Natural killer cell (primary cell): ENCODE data around the gene BDKRB2. TPM values are rescaled to one million over a fixed set of nuclear protein-coding genes. Genes with fewer than 3 reads are reported as not detected.

Experiments
- ATAC-seq, 3 donors: fragments of 150-1000 bp in 2 of 3; fragments of 200-7000 bp in 1 of 3; cut with Tn5 transposase; 1 replicate in 1 of 3; 2 replicates in 2 of 3; pipeline ENCODE4 v1.10.0; 2021; ENCODE audit warnings: mild to moderate bottlenecking in 2 of 3, moderate library complexity in 2 of 3
- DNase-seq, 2 donors: peaks; one replicate each; pipeline versions ENCODE4 v3.0.0 to v3.0.0-alpha.2; 2013 to 2021; ENCODE audit warnings: mixed read lengths in 1 of 2
- H3K27ac ChIP-seq: one replicate; pipeline ENCODE4 v1.5.1; 2013; ENCODE audit warnings: mild to moderate bottlenecking, low read length
- H3K27me3 ChIP-seq: one replicate; pipeline ENCODE4 v1.6.1; 2013; ENCODE audit warnings: low read length; ENCODE audit not compliant: control insufficient read depth, insufficient read depth
- H3K36me3 ChIP-seq: one replicate; pipeline ENCODE4 v1.6.1; 2013; ENCODE audit warnings: low read length; ENCODE audit not compliant: control insufficient read depth, insufficient read depth
- H3K4me1 ChIP-seq: one replicate; pipeline ENCODE4 v1.6.1; 2013; ENCODE audit warnings: low read length; ENCODE audit not compliant: control insufficient read depth, insufficient read depth
- H3K4me3 ChIP-seq: one replicate; pipeline ENCODE4 v1.5.1; 2013; ENCODE audit warnings: low read length
- H3K9me3 ChIP-seq: one replicate; pipeline ENCODE4 v1.6.1; 2013; ENCODE audit warnings: low read length; ENCODE audit not compliant: control insufficient read depth, insufficient read depth
- H3K27ac Mint-ChIP-seq, 2 donors: one replicate each; pipeline ENCODE4 v1.8.0; 2022; ENCODE audit warnings: mild to moderate bottlenecking in 2 of 2, mixed read lengths in 2 of 2, moderate library complexity in 1 of 2
- H3K27me3 Mint-ChIP-seq, 2 donors: one replicate each; pipeline ENCODE4 v1.8.0; 2022; ENCODE audit warnings: low read depth in 2 of 2, mixed read lengths in 2 of 2
- H3K36me3 Mint-ChIP-seq: one replicate; pipeline ENCODE4 v1.8.0; 2022; ENCODE audit warnings: mixed read lengths
- H3K4me1 Mint-ChIP-seq, 2 donors: one replicate each; pipeline ENCODE4 v1.8.0; 2022; ENCODE audit warnings: mixed read lengths in 2 of 2
- H3K4me3 Mint-ChIP-seq: one replicate; pipeline ENCODE4 v1.8.0; 2022; ENCODE audit warnings: mild to moderate bottlenecking, moderate library complexity, mixed read lengths
- H3K9me3 Mint-ChIP-seq, 2 donors: one replicate each; pipeline ENCODE4 v1.8.0; 2022; ENCODE audit warnings: mixed read lengths in 2 of 2
- WGBS: methylation state at CpG from one replicate; pipeline ENCODE4 v1.1.7; 2013; ENCODE audit warnings: missing lambda C conversion rate; ENCODE audit not compliant: insufficient coverage; 5-methylcytosine and 5-hydroxymethylcytosine counted together
- intact Hi-C: fragments of 100-400 bp; cut with micrococcal nuclease; formaldehyde crosslinking; loops from one replicate; pipeline ENCODE4 v1.14.2; 2022
- total RNA-seq, 4 donors: library from RNA; stranded (reverse); fragments of 120-200 nt in 1 of 4; gene quantifications; one replicate each; pipeline versions ENCODE4 v1.2.3 to v1.2.4, GENCODE V29; 2013 to 2022
- TF ChIP-seq, protein P1 (sequence below): fragments of 200-600 bp; IDR thresholded peaks from one replicate; pipeline ENCODE4 v1.8.0; 2022; ENCODE audit warnings: antibody characterized with exemption

The BDKRB2 gene
- total RNA-seq, 3 donors from 2014 or later (not counting 1 experiment from before 2014, with no cell fraction given) = not detected

DNA sequence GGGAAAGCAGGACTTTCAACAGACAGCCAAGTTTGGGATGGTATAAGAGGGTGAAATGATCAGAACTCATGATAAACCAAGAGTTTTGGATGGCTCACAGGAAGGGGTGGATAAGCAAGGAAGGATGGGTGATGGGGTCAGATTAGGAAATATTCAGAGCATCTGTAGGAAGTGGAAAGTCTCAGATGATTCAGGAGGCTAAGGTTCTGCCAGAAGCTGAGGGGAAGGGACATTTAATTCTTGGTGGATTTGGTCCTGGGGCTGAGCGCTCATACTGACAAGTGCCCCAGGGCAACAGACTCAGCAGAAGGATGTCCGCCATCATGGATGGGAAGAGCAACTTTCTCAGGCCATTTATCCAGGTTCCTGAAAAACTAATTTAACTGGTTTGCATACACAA is 28.4 kb upstream of the BDKRB2 start:
- no peak overlapping the region for H3K4me3 ChIP-seq
- intact Hi-C loops = no loop called here
- Mint-ChIP-seq H3K9me3 (no peaks in the 10 kb centered on the region), H3K4me3 (no peak overlapping the region), H3K36me3 (no peaks in the 10 kb centered on the region), H3K4me1 (no peaks in the 10 kb centered on the region), H3K27ac (no peak overlapping the region), H3K27me3 (peaks cover 5 to 26% of the 10 kb centered on the region in 2 donors)
- no peaks in the 10 kb centered on the region for H3K27me3 ChIP-seq
- TF ChIP-seq, protein P1, sequence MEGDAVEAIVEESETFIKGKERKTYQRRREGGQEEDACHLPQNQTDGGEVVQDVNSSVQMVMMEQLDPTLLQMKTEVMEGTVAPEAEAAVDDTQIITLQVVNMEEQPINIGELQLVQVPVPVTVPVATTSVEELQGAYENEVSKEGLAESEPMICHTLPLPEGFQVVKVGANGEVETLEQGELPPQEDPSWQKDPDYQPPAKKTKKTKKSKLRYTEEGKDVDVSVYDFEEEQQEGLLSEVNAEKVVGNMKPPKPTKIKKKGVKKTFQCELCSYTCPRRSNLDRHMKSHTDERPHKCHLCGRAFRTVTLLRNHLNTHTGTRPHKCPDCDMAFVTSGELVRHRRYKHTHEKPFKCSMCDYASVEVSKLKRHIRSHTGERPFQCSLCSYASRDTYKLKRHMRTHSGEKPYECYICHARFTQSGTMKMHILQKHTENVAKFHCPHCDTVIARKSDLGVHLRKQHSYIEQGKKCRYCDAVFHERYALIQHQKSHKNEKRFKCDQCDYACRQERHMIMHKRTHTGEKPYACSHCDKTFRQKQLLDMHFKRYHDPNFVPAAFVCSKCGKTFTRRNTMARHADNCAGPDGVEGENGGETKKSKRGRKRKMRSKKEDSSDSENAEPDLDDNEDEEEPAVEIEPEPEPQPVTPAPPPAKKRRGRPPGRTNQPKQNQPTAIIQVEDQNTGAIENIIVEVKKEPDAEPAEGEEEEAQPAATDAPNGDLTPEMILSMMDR = no peak
- no peaks in the 10 kb centered on the region for H3K9me3 ChIP-seq
- 91% methylated on average over 2 of the region's 2 CpGs for WGBS
- ATAC-seq = no peak
- no peaks in the 10 kb centered on the region for H3K36me3 ChIP-seq
- no peak overlapping the region for H3K27ac ChIP-seq
- DNase-seq = no peak
- no peaks in the 10 kb centered on the region for H3K4me1 ChIP-seq

- intact Hi-C loops = no loop called here
- WGBS = 71% methylated on average over 7 of the region's 8 CpGs
- Histone ChIP-seq H3K4me1 (no peaks in the 10 kb centered on the region), H3K36me3 (no peaks in the 10 kb centered on the region), H3K9me3 (no peaks in the 10 kb centered on the region), H3K27me3 (no peaks in the 10 kb centered on the region), H3K4me3 (no peak overlapping the region), H3K27ac (no peak overlapping the region)
- Mint-ChIP-seq H3K9me3 (no peaks in the 10 kb centered on the region), H3K36me3 (no peaks in the 10 kb centered on the region), H3K4me1 (no peaks in the 10 kb centered on the region), H3K4me3 (no peak overlapping the region), H3K27ac (no peak overlapping the region), H3K27me3 (peaks cover 5 to 26% of the 10 kb centered on the region in 2 donors)
- DNase-seq (no peak), ATAC-seq (no peak)
- TF ChIP-seq, protein P1 = no peak
Observed at GRCh38 chr14:96176811-96177211, 27.8 kb upstream of the BDKRB2 start.

- Mint-ChIP-seq H3K36me3 (no peaks in the 10 kb centered on the region), H3K9me3 (no peaks in the 10 kb centered on the region), H3K27me3 (peaks cover 5 to 26% of the 10 kb centered on the region in 2 donors), H3K4me3 (no peak overlapping the region), H3K4me1 (no peaks in the 10 kb centered on the region), H3K27ac (no peak overlapping the region)
- no peak overlapping the region for H3K4me3 ChIP-seq
- peak in 1 of 2 donors; percentile 64 for DNase-seq
- H3K27ac ChIP-seq = no peak overlapping the region
- intact Hi-C loops = no loop called here
- no peak for ATAC-seq
- H3K27me3 ChIP-seq = no peaks in the 10 kb centered on the region
- H3K4me1 ChIP-seq = no peaks in the 10 kb centered on the region
- 34% methylated on average over 10 of the region's 10 CpGs for WGBS
- no peaks in the 10 kb centered on the region for H3K9me3 ChIP-seq
- TF ChIP-seq, protein P1 = no peak
- H3K36me3 ChIP-seq = no peaks in the 10 kb centered on the region
Observed at GRCh38 chr14:96177766-96178375, 26.8 kb upstream of the BDKRB2 start.
